DMS53 treated with DMSO at 0.1 percent for 48 hours (cell line): Measurements from ENCODE around the gene CHDH.

Source experiments
- DNase-seq: peaks from one replicate; lab custom pipeline; 2025; ENCODE audit not compliant: unreplicated experiment; lab: John Stamatoyannopoulos, UW

The CHDH gene

GRCh38 chr3:53809764-53810400 is 36.3 kb downstream of the CHDH start:
- DNase-seq: no peak

- no peak for DNase-seq
Measured at GRCh38 chr3:53809267-53809666, 37.0 kb downstream of the CHDH start.

DNA sequence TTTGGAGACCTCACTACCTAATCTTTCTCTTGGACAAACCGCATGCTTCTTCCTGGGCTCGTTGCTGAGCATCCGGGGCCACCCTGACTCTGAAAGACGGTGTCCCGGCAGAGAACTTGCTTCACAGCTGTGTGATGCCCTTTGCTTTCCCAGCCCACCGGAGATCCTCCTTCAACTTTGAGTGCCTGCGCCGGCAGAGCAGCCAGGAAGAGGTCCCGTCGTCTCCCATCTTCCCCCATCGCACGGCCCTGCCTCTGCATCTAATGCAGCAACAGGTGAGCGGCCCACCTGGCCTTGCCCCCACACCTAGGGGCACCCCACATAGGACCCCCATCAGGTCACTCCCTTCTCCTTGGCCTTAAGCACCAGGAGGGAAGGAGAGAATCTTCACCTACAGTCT is 37.7 kb downstream of the CHDH start:
- no peak for DNase-seq

GRCh38 chr3:53807117-53807810 is 39.0 kb downstream of the CHDH start:
- DNase-seq: no peak

DNA sequence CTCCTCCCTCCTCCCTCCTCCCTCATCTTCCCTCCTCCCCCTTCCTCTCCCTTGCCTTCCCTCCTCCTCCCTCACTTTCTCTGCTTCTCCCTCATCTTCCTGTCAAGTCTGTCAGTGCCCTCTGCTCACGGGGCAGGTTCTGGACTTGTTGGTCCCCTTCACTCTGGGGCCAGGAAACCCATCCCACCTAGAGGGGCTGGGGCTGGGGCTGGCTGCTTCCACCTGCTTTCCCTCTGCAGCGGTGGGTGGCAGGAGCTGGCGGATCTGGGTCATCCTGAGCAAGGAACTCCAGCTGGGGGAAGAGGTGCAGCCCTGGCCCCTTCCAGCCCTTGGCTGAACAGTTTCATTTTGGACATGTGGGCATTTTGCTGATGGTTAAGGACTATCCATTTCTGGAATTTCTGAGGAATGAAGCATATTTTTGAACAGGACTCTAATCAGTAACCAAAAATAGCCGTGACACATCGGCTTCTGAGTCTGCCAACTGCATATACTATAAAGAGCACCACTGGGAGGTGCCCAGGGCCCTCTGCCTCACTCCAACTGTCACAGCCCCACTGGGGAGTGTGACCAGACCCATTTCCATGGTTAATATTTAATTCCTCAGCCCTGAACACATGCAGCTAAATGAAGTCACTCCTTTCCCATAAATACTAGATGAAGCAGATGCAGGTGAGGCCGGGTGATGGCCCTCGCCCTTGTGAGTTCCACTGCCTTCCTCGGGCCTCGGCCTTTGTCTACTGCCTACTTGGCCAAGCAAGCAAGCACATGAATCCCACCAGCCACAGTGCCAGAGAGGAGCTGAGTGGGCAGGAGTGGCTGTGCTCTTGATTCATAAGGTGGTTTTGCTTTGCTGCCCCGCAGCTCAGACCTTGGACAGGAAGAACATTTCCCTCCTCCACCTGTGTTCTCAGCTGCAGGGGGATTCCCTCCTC is 39.8 kb downstream of the CHDH start:
- peak; percentile 16 for DNase-seq

GRCh38 chr3:53805463-53806159 is 40.6 kb downstream of the CHDH start:
- no peak for DNase-seq

DNA sequence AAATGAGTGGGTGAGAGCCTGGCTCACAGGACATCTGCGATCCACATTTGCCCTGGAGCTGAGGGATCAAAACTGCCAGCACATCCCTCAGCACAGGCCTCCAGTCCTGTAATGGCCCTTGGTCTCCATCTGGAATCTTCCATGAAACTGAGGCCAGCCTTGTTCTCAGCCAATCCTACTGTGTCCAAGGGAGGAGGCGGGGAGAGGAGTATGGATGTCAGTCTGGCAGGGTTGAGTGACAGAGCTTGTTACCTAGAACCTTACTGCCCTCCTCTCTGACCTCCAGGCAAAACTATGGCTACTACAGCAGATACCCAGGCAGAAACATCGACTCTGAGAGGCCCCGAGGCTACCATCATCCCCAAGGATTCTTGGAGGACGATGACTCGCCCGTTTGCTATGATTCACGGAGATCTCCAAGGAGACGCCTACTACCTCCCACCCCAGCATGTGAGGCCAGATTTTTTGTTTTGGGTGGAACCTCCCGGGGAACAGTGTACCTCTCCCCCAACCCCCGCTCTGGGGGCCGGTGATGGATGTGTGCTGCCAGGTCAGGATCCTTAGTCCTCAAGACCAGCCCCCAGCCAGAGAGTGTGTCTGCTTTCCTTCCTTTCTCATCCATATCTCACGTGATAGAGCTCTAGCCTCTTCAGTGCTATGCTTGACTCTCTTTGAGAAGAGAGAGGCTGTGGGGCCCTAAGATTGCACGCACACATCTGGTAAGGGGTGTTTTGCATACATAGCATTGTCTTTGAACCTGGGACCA is 41.3 kb downstream of the CHDH start:
- DNase-seq: no peak

- DNase-seq: no peak
Measured at GRCh38 chr3:53803816-53804695, 42.2 kb downstream of the CHDH start.

DNA sequence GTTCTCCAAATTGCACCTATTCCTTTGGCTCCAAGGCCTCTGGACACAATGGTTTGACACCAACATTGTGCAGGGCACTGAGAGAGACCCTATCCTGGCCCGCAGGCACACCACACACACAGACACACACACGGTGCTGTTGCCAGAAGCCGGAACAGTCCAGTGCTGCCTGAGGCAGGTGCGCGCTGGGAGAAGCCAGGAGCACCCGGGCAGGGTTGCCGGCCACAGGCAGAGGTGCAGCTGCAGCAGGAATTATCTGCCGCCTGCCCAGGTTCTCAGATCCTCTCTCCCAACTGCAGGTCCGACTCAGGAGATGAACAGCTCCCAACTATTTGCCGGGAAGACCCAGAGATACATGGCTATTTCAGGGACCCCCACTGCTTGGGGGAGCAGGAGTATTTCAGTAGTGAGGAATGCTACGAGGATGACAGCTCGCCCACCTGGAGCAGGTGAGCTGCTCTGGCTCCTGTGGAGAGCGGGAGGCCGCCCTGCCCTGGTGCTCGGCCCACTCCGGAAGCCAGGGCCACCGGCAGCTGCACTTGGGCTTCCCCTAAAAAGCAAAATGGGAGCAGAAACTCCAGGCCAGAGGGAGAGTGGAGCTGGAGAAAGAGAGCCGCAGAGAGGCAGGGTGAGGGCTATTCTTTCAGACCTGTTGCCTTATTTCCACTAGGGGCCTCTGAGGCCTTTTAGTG is 42.9 kb downstream of the CHDH start:
- peak; percentile 6 for DNase-seq

GRCh38 chr3:53802256-53802880 is 43.9 kb downstream of the CHDH start:
- no peak for DNase-seq

DNA sequence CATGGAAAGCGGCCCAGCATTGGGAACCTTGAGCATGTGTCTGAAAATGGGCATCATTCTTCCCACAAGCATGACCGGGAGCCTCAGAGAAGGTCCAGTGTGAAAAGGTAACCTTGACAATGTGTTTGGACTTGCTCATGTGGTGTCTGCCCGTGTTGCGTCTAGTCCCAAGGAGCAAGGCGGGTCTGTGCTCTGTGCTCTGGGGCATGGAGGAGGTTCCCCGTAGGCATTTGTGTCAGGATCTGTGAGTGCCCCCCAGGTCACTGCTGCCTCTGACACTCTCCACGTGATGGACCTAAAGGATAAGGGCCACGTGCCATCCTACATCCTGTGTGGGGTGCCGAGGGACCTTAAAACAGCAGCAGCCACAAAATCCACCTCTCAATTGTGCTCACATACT is 44.9 kb downstream of the CHDH start:
- DNase-seq: no peak

DNA sequence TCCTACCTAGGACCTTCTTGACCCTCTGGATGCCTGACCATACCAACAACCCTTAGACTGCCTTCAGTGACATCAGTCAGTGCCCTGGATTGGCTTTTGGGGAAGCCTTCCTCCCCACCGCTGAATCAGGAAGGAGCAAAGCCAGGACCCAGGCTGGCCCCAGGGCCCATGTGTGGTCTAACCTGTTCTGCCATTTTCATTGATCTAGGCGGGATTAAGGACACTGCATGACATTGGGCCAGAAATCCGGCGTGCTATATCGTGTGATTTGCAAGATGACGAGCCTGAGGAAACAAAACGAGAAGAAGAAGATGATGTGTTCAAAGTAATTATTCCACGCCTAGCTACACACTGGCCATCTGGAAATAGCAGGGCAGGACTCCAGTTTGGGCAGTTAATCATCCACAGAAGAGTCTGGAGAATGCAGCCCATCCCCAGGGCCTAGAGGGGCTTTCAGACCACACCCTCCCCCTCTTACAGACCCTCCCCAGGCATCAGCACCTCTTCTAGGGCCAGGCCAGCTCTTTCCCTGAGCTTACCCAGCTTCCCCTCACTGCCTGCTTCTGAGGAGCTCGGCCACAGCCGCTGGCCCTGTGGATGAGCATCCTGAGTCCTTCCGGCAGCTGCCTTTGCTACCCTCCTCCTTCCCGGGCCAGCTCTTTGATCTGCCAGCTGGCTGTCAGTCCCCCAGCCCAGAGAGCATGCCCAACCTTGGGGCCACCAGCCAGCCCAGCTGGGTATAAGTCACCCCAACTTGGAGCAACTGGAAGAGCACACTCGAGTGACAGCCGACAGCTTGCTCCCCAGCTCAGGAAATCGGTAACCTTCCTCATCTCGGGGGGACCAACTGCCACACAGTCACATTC is 45.9 kb downstream of the CHDH start:
- DNase-seq: no peak

- DNase-seq: no peak
Measured at GRCh38 chr3:53799338-53799865, 46.8 kb downstream of the CHDH start.

DNA sequence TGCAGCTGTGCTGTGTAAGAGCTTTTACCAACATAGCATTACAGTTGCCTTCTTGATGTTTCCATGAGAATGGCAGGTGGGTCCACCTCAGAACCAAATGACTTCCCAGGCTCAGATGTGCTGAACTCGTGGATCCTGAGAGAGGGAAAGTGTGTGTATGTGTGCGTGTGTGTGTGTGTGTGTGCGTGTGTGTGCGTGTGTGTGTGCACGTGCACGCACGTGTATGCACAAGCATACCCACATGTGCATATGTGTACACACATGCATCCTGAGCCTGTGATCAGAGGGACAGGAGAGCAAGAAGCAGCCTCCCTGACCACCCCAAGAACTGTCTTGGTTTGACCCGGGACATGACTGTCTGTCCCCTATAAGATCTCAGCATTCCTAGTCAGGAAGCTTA is 48.1 kb downstream of the CHDH start:
- no peak for DNase-seq

GRCh38 chr3:53795789-53796560 is 50.2 kb downstream of the CHDH start:
- peak; percentile 1 for DNase-seq

DNA sequence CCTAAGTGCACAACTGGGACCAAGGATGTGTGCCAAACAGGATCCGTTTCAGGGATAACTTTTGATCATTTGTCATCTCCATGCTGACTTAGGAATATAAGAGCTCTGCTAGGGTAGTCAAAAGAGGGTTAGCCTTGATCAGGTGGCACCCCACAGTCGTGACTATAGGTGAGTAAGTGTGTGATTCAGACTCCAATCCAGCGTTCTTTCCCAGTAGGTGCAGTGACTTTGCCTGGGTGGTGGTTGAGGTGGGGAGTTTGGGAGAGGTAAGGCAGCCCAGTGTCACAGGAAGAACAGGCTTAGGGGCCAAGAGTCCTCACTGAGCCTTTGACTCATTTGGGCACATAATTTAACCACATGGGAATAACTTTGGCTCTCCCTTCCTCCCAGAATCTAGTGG is 51.0 kb downstream of the CHDH start:
- no peak for DNase-seq

DNA sequence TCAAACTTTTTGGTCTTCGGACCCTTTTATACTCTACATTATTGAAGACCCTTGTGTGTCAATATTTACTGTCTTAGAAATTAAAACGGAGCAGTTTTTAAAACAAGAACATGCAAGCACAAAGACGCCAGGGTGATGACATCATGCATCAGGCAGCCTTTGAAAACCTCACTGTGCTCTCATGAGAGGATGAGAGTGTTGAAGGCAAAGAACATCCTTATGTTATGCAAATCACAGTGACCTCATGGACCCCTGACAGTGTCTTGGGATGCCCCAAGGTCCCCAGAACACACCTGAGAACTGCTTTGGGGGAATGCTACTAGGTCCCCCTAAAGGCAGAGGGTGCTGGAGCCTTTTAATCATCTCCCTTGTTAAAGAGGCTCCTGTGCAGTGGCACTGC is 51.6 kb downstream of the CHDH start:
- DNase-seq: no peak
